ENCODE data around the gene ST8SIA1.

DNA sequence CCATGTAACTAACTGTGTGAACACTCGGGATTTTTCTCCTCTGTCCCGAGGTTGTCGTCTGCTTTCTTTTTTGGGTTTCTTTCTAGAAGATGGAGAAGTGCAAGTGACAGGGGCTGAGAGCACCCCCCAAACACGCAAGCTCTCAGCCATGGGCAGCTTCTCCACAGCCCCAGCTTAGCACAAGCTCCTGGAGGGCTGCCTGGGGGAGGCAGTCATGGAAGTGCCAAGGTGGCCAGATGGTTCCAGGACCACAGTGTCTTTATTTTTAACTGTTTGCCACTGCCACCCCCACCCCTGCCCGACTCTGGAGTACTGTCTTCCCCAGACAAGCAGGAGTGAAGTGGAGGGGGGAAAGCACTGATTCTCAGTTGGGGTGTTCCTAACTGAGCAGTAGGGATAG is 58.2 kb downstream of the ST8SIA1 start:
- TF ChIP-seq, protein P1, sequence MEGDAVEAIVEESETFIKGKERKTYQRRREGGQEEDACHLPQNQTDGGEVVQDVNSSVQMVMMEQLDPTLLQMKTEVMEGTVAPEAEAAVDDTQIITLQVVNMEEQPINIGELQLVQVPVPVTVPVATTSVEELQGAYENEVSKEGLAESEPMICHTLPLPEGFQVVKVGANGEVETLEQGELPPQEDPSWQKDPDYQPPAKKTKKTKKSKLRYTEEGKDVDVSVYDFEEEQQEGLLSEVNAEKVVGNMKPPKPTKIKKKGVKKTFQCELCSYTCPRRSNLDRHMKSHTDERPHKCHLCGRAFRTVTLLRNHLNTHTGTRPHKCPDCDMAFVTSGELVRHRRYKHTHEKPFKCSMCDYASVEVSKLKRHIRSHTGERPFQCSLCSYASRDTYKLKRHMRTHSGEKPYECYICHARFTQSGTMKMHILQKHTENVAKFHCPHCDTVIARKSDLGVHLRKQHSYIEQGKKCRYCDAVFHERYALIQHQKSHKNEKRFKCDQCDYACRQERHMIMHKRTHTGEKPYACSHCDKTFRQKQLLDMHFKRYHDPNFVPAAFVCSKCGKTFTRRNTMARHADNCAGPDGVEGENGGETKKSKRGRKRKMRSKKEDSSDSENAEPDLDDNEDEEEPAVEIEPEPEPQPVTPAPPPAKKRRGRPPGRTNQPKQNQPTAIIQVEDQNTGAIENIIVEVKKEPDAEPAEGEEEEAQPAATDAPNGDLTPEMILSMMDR (conservative IDR thresholded peaks at IDR 0.05 in 1 of 2, IDR thresholded peaks at IDR 0.05 in 1 of 2; ENCODE audit: extremely low read depth in 1 of 2, insufficient read depth in 1 of 2, low read depth in 1 of 2, low read length in 2 of 2): no peak
- no peak for TF ChIP-seq EZH2 (IDR thresholded peaks at IDR 0.05; ENCODE audit: borderline replicate concordance, low read length)
